GM13977 (cell line): ENCODE measurements around the gene ZSCAN5B.
"Not testable (repeated sequence)": the region's sequence is repeated elsewhere in the genome, so short reads cannot be mapped to it uniquely, and the experiment has no call there.

ENCODE experiments used
- DNase-seq: peaks from one replicate; pipeline ENCODE4 v3.0.0; 2012; ENCODE audit warnings: low spot score
- in situ Hi-C: fragments of 300-500 bp; cut with MboI; formaldehyde crosslinking; loops from one replicate; pipeline ENCODE4 v1.12.0; 2022; ENCODE audit warnings: low sequenced_read_pairs, low pct_unique_long_range_greater_than_20kb, mixed read lengths, inconsistent platforms; ENCODE audit not compliant: unreplicated experiment
- TF ChIP-seq, protein P1 (sequence below): IDR thresholded peaks from 2 replicates; pipeline ENCODE4 v1.5.1; 2012; ENCODE audit warnings: mild to moderate bottlenecking, control low read depth; ENCODE audit not compliant: insufficient read depth; ENCODE audit errors: extremely low read depth, missing control alignments

ZSCAN5B gene

DNA sequence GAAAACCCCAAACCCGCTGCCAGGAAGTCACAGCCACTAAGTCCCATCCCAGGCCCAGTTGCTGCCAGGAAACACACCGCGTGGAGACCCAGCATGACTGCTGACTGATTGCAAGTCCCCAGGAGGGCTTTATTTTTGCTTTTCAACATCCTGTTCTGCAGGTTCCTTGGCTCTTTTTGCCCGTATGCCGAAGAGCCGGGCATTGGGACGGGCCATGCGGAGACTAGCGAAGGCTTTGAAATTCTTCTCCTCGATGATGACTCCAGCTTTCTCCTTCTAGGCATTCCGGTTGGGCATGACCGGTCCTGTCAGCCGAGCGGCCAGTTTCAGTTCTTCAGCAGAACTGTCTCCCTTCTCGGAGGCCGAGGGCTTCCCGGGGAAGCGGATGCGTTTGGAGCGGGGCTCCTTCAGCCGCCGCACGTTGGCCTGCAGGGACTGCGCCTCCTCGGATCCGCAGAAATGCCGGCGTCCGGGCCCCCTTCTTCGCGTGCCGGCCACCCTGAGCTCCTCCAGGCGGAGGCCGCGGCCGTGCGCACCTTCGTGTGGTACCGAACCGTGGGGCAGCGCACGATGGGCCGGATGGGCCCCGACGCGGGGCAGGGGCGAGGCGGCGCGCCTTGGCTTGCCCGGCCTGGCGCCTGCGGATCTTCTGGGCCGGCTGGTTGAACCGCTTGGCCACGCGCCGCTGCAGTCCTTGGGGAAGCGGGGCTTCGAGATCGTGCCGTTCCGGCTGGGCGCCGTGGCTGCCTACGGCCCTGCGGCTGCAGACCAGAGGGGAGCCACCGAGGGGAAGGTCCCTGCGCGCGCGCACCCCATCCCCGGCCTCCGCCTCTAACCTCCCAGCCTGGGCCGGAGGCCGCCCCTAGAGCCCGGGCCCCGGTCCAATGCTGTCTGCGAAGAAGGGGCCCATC is 19.7 kb upstream of the ZSCAN5B start:
- in situ Hi-C loops: no loop called here
- DNase-seq: no peak
- TF ChIP-seq, protein P1, sequence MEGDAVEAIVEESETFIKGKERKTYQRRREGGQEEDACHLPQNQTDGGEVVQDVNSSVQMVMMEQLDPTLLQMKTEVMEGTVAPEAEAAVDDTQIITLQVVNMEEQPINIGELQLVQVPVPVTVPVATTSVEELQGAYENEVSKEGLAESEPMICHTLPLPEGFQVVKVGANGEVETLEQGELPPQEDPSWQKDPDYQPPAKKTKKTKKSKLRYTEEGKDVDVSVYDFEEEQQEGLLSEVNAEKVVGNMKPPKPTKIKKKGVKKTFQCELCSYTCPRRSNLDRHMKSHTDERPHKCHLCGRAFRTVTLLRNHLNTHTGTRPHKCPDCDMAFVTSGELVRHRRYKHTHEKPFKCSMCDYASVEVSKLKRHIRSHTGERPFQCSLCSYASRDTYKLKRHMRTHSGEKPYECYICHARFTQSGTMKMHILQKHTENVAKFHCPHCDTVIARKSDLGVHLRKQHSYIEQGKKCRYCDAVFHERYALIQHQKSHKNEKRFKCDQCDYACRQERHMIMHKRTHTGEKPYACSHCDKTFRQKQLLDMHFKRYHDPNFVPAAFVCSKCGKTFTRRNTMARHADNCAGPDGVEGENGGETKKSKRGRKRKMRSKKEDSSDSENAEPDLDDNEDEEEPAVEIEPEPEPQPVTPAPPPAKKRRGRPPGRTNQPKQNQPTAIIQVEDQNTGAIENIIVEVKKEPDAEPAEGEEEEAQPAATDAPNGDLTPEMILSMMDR: no peak

DNA sequence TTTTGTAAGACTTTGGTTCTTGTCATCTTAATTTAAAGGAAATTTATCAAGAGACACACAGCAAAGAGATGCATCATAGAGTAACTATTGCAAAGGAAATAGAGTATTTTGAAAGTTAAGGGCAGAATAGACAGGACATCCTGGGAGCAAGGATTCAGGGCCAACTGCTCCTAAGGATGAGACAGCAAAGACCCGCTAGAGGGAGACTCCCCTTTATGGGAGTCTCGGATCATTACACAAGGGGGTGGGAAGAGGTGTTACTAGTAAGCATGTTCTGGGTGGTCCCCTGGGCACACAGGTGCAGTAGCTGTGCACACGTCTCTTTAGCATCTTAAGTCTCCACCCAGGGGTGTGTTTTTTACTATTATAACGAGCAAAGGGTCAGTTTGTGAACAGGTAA is 14.1 kb upstream of the ZSCAN5B start:
- TF ChIP-seq, protein P1: no peak

DNA sequence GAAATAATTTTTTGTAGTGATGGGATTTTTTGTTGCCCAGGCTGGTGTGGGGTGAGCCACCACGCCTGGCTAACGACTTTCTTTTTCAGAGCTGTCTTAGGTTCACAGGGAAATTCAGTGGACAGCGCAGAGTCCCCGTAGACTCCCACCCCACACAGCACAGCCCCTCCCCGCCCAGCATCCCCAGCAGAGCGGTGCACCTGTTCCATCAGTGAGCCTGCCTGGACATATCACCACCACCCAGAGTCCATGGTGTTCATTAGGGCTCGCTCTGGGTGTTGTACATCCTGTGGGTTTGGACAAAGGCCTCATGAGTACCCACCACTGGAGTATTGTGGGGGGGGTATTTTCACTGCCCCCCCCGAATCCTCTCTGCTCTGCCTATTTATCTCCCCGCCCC is 12.5 kb upstream of the ZSCAN5B start:
- in situ Hi-C loops: not testable (repeated sequence)

More for the DNA sequence above, 14.1 kb upstream of the ZSCAN5B start:
- in situ Hi-C loops: no loop called here
- DNase-seq: no peak

DNA sequence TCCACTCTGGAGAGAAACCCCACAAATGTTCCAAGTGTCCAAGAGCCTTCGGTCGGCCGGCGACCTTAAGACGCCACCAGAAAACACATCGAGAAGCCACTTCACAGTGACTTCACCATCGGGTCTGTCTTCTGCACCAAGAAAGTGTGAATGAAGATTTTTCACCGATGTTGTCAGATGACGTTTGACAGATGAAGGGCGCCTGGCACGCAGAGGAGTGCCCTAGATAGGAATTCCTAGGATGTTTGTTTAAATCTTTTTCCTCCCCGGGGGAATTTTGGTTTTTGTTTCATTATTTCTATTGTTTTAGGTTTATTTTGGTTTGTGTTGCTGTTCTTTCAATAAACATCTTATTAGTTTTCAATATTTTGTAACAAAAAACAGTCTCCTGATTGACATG is 11.5 kb upstream of the ZSCAN5B start:
- TF ChIP-seq, protein P1: no peak
- in situ Hi-C loops: no loop called here
- no peak for DNase-seq

More for the DNA sequence above, 12.5 kb upstream of the ZSCAN5B start:
- DNase-seq: not testable (repeated sequence)

DNA sequence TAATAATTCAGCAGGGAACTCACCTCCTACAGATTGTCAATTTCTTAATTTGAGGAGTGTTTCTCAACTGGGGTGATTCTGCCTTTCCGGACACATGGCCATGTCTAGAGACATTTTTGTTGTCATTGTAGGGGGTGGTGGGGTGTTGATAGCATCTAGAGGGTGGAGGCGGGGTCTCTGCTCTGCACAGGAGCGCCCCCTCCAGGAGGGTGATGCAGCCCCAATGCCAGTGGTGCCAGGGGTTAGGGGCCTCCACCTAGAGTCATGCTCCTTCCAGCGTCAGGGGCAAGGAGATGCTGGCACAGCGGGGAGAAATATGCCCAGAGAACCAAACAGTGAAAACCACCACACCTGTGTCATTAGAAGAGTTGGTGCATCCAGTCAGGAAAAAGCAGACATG is 10.0 kb upstream of the ZSCAN5B start:
- DNase-seq, in situ Hi-C loops: not testable (repeated sequence)

DNA sequence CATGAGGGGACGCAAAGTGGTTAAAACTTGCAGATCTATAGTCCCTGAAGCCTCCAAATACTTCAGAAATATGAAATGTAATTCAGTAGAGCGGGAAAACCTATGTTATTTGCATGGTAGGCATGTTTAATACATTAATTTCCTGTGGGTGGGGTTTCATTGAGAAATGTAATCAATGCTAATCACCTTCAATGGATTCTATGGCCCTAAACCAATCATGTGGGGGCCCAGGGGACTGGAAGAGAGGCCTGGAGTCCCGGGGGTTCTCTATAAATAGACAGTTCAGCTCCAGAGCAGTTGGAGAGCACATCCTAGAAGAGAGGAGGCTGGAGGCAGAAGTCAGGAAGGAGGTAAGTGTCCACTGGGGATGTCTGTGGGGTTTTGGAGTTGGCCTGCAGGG is 4.4 kb upstream of the ZSCAN5B start, which contains the start of gene ZSCAN5C:
Gene ZSCAN5C (plus strand): TSS at position 301 of the 400 bp plus-strand sequence. CDS start 3,641 bp downstream, outside the sequence.
- no peak for DNase-seq
- in situ Hi-C loops: no loop called here
- TF ChIP-seq, protein P1: no peak

DNA sequence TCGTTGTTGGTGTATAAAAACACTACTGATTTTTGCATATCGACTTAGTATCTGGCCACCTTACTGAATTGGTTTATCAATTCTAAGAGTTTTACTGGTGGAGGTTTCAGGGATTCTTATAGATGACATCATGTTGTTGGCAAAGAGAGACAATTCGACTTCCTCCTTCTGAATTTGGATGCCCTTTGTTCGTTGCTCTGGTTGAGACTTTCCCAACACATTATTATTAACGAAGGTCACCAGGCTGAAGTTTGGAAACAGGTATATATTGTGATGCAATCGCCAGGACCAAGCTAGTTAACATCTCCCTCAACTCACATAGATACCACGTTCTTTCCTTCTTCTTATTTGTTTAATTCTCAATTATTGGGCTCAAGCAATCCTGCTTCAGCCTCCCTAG is 2.1 kb upstream of the ZSCAN5B start:
- no peak for DNase-seq
- TF ChIP-seq, protein P1: no peak
- in situ Hi-C loops: no loop called here
